HG03139 (cell line): ENCODE measurements around the gene C1QTNF6.
A peak's percentile ranks its signal among the peaks of the same experiment; 100 is the strongest.

Source experiments
- ATAC-seq: cut with Tn5 transposase; IDR thresholded peaks from one replicate; pipeline ENCODE4 v1.9.1; 2021; ENCODE audit not compliant: unreplicated experiment

Gene C1QTNF6

DNA sequence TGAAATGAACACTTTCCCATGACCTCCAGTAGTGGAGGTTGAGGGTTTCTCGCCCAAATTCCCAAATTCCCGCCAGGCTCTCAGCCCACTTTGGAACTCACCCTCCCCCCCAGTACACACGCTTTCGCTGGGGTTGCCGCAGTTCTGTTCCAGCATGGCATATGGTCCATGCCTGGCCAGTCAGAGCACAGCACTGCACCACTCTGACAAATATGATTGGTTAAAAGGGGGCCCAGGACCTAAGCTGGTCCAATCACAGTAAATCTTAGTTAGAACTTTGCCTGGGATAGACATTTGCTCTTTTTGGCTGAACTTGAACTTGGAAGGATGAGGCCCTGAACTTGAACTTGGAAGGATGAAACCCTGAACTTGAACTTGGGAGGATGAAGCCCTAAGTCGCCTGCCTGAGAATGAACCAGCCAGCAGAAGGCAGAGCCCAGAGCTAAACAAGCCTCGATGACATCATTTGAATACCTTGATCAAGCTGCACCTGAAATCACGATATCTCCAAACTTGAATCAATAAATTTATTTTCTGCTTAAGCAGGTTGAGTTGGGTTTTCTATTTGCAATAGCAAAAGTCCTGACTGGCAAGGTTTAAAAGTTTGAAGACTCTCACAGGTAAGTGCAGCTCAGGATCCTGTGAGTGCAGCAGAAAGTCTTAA lies 36.8 kb upstream of the C1QTNF6 start:
- ATAC-seq = no peak

DNA sequence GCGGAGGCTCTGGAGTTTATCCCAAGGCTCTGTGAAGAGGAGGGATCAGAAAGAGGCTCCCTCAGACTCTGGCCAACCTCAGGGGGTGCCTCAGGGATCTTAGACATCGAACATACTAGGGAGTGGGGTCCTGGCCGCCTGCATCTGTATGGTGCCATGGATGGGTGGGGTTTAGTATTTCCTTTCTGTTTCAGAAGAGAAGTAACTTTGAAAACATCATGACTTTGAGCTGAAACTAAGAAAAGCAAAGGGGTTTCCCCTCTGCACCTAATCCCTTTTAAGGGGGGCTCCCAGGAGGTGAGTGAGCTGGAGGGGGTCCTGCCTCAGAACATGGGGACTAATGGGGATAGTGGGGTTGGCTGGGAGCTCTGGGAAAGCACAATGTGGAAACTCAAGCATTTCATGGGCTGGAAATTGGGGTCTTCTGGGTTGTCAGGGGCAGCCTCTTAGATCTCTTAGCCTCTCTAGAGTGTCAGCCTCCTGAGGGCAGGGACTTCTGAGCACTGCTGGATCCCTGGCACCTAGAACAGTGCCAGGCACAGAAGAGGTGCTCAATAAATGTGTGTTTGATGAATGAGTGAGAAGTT lies 36.0 kb upstream of the C1QTNF6 start:
- no peak for ATAC-seq

DNA sequence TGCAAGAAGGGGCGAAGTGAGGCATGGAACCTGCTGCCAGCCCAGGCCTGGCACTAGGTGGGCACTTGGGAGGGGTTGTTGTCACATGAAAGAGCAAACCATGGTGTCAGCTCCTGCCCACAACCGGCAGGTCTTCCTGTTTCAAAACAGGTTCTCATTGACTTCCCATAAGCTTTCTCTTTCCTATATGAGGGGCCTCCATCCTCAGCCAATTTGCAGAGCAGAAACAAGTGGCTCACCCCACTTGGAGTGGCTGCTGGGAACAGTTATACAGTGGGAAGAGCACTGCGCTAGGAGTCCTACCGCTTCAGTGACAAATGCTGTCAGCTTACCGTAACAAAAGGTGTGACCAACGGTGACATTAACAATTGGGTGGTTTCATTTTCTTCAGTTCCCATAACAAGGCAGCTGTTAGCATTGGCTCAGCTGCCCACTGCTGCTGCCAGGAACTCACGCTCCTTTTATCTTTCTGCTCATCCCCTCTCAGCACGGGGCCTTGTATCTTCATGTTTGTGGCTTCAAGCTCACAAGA lies 34.5 kb upstream of the C1QTNF6 start:
- ATAC-seq = no peak

DNA sequence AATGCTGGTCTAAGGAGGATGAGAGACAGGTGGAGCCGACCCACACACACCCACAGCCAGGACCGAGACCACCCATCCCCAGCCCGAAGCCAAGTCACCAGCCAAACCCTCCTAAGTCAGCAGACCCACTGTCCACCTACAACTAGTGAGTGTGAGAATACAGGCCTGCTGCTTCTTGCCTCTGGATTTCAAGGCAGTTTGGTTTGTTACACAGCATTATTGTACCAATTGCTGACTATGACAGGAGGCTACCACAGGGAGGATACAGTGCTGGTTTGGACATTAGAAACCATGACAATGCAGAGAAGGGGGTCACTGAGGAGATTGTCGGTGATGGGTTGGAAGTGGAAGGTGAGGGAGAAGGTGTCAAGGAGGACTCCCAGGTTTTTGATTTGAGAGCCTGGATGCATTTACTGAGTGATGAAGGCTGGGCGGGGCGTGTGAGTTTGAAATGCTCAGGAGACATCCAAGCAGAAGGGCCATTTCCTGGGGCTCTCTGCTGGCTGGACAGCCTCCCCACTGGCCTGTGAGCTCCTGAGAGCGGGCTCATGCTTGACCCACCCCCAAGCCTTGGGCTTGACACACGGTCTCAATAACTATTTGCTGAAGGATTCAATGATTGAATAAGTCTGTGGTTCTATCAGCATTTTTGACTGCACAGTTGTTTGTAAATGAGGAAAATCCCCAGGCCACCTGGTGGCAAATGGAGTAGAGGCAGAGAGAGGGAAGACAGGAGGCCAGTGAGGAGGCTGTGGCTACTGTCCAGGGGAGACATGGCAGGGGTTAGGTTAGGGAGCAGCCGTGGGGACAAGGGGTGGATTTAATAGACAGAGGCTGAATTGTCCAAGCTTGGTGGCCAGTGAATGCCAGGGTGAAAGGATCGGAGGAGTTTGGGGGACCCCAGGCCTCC lies 33.6 kb upstream of the C1QTNF6 start:
- ATAC-seq = no peak

DNA sequence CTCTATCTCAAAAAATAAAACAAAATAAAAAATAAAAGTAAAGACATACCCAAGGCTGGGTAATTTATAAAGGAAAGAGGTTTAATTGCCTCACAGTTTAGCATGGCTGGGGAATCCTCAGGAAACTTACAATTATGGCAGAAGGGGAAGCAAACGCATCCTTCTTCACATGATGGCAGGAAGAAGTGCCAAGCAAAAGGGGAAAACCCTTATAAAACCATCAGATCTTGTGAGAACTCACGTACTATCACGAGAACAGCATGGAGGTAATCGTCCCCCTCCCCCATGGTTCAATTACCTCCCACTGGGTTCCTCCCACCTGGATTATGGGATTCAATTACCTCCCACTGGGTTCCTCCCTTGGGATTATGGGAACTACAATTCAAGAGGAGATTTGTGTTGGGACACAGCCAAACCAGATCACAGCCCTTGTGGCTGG lies 32.5 kb upstream of the C1QTNF6 start:
- no peak for ATAC-seq

DNA sequence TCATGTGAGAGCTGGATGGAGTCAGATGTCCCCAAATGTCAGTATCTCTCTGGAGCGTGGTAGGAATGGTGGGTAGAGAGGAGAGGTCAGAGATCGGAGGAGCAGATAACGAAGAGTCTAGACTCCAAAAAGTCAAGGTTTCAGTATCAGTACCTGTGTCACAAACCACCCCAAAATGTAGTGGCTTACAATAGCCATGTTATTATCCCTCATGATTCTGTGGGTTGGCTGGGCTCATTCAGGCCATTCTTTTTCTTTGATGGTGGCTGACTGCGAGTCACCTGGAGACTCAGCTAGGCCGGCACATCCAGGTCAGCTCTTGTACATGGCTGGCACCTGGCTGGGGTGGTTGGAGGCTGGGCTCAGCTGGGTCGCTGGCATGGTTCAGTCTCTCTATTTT lies 31.5 kb upstream of the C1QTNF6 start:
- ATAC-seq = no peak

DNA sequence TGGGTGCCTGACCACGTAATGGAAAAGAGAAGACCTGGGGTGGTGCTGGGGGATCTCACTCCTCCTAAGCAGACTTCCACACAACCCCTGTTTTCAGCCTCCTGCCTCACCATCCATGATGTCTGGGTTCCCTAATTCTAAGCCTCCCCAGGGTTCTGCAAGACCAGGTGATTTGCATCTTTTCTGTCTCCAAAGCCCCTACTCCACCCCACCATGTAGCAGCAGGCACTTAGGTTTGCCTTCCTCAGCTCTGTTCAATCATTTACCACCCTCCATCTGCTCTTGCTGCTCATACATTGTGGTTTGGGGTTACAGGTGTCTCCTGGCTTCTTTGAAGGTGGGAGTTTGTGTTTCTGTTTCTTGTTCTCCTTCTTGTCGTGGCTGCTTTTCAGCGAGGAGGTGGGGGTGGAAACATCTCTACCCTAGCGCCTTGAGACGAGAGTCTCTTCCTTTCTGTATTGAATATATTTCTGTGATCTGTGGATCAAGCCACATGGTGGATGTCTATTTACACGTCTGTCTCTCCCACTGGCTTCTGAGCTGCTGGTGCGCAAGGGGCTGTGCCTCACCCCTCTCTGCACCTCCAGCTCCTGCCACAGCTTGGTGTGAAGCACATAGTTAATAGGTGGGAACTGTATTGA lies 30.8 kb upstream of the C1QTNF6 start:
- ATAC-seq = peak; percentile 72

DNA sequence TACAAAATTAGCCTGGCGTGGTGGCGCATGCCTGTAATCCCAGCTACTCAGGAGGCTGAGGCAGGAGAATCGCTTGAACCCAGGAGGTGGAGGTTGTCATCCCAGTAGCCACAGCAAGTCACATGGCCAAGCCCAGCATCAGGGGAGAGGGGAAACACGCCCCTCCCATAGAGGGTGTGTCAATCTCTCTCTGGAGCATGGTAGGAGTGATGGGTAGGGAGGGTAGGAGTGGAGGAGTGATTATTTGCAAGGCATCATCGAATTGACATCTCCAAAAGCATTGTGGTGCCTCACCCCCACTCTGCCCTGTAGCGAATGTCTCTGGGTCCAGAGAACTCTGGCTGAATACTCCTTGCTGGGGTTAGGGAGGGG lies 30.3 kb upstream of the C1QTNF6 start:
- ATAC-seq = no peak

DNA sequence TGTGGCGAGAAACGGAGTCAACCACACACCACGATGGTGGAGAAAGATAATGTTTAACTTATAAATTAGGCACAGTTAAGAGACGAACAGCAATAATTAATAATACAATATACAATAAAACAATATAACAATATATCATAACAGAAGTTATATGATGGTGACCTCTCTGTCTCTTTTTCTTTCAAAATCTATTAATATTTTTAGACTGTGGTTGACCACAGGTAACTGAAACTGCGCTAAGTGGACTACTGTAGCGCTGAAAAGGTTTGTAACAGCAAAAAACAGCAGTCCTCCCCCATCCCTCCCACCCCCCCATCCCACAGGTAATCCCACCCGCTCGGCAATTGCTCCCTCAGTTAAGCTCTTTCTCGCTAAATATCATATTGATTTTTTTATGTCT lies 27.8 kb upstream of the C1QTNF6 start:
- no peak for ATAC-seq

DNA sequence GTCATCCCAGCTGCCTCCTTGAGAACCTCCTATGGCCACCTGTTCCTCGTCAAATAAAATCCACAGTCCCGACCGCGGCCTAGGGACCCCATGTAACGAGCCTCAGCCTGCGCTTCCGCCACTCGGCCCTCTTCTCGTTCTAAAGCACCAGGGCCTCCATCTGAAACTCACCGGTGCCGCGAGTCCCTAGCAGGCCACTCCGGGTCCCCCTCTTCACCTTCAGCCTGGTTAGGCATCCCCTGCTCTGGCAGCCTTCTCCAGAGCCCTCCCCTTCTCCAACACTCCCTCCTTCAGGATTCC lies 26.6 kb upstream of the C1QTNF6 start:
- no peak for ATAC-seq

DNA sequence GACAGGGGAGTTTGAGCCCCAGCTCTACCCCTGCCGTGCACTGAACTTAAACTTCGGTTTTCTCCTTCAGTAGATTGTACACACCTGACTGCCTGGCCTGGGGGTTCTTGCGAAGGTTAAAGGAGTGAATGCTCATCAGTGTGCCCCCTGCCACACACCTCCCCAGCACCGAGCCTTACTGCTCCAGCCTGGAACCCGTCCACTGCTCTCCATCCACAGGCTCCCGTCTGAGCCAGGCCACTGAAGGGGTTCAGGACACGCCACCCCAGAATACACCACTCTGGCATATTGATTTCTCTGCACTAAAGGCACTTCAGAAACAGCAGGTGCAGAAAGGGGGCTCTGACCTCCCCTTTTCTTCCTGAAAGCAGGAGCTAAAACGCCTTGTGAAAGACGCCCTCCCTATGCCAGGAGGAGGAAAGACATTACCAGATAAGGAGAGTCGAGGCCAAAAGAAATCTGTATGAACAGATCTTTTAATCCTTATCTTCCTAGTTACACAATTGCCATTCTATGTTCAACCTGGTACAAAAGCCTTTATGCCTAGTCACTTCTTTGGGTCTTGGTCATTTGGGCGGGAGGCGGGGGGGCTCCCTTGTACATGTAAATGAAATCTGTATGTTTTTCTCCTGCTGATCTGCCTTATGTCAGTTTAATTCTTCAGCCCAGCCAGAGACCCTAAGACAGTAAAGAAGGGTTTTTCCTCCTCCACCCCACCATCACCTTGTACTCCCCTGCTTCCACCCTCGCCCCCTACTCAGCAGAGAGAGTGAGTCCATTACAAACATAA lies 26.1 kb upstream of the C1QTNF6 start:
- no peak for ATAC-seq

DNA sequence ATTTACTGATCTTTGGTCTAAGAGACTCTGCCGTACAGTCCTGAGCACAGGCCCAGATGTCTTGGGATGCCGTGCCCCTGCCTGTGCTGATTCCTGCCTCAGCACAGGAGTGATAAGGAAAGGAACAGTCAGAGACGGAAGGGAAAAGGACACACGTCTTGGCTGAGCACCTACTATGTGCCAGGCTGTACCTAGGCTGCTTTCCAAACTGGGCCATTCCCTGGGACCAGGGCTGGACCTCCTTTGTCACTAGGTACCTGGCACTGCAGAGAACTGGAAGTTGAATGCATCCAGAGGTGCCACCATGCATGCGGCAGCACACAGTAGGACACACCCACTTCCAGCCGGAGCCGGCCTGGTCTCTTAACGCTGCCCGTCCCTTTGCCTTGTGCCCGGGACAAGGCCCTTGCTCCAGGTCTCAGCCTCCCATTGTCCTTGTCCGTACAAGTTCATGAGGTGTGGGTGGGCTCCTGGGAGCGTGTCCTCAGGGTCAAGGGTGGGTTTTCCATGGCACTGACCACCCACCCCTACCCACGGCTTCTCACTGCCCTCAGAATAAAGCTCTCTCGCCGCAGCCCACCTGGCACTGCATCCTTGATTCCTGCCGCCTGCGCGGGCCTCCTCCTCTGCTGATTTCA lies 25.3 kb upstream of the C1QTNF6 start:
- ATAC-seq = no peak

DNA sequence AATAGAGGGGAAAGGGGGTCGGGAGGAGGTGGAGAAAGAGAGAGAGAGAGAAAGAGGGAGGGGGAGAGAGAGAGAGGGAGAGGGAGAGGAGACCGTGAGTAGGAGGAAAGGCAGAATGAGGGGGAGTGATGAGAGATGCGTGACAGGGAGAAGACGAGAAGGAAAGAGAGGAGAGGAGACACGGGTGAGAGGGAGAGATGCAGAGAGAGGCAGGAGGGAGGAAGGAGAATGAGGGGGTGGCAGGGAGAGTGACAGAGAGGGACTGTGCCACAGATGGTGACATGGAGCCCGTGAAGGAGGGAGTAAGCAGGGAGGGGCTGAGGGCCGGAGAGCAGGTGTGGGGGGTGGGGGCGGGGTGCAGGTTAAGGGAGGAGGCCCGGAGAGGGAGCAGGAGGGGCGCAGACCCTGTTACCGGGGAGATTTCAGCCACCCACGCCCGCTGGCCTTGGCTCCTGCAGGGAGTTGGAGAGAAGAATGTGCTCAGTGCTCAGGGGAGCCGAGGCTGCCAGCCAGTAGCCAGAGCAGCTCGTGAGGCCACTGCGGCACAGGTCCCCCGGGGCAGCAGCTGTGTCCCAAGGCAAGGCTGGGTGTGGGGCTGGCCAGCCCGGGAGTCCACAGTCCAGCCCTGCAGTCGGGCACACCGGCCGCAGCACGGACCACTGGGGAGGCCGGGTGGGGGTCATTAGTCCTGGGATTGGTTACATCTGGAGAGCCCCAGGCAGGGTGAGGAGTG lies 24.3 kb upstream of the C1QTNF6 start, which contains the start of gene SSTR3:
Gene SSTR3, minus strand, starts transcription at position 304 of the 733 bp plus-strand sequence. CDS start 4,674 bp downstream, outside the sequence.
- ATAC-seq = no peak

DNA sequence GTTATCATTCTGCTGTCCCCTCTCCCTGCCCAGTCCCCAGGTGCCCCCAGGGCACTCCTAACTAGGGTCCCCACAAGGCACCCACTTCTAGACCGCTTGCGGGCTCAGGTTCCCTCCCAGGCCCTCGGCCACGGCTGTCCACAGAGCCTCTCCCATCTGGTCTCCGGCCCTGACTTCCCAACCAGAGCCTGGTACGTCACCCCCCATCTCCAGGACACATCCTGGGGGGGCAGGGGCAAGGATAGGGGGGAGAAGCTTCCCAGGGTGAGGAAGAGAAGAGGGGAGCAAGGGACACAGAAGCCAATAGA lies 23.8 kb upstream of the C1QTNF6 start:
- no peak for ATAC-seq

DNA sequence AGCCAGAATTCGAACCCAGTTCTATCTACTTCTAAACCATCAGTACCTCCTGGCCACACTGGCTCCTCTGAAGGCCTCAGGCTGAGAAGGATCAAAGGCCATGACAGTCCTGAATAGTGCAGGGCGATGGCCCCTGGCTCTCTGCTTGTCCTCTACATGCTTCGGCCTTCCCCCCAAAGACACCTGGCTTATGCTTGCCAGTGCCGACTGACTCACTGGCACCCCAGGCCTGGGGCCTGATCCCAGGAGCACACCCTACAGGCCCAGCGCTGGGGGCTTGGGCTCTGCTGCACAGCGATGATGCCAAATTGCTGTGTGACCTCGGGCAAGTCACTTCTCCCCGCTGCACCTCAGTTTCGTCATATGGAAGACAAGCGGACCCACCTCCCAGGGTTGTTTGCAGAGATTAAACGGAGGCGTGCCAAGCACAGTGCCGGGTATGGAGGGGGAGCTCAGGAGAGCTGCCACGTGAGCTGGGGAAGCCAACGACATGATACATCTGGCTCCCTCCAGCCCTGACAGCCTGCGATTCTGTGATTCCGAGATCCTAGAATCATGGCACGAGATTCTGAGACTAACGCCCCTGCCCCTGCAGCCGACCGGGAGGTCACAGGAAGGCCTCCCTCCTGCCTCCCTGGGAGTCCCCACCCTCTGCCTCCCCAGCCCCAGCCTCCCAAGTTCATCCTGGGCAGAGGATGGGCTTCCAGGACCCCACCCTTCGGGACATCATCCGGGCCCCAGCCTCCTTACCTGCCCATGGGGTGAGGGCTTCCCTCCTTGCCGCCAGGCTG lies 23.2 kb upstream of the C1QTNF6 start:
- ATAC-seq = no peak

DNA sequence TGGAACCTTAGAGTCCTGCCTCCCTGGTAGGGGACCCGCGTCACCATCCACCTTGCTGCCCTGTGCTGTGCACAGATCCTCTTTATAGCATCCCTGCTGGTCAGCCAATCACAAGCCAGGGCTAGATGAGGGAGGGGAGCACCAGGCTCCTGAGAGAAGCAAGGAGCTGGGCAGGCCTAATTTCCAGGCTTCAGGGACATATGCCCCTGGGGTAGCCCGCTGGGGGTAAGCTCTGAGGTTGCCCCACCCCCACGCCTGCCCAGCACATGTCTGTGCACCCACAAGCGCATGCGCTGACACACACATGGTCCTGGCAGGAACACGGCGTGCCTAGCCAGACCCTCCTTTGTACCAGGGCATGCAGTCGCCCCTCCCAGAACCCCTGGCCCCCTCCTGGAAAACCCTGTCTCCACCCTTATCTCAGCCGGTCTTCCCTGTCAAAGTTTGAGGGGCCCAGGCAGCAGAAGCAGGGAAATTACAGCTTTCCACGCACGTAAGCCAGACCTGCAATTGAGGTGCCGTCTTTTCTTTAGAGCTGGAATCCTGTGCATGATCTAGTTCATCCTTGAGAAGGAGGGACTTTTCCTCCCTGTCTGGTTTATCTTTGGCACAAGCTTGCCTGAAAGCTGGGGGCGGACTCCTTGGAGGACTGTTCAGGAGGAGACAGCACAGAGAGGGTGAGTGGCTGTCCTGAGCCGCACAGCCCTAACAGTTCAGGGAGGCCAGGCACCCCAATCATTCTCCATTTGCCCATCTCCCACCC lies 22.2 kb upstream of the C1QTNF6 start:
- no peak for ATAC-seq

DNA sequence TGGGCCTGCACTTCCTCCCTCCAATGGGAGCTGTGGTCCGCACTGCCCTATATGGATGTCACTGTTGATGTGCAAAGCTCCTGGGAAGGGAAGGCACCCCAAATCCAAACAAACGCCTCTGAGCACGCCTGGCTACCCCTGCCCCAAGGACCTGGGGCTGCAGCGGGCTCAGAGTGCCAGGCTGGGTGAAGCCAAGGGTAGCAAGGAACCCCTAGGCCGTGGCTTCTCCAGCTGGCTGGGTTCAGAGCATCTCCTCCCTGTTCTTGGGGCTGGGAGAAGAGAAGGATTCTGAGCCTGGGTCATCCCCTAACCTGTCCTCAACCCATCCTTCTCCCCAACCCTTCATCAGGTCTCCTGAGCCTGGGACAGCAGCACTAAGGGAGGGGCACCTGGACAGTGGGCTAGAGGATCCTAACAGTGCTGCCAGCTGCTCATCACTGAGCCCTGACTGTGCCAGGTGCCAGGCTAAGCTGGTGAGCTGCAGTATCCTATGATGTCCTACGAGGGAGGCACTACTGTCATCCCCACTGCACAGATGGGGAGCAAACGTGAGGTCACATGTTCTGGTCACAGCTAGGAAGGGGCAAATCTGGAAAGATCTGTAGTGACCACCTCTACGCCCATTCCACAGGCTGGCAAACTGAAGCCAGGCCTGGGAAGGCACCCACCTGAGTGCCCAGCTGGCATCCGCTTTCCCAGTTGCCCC lies 21.2 kb upstream of the C1QTNF6 start:
- no peak for ATAC-seq
